Right lobe of liver (tissue), 4 donors: Measurements from ENCODE around the gene DNM1.

Experiments used
- CTCF ChIP-seq, 4 donors: fragments of 200-600 bp in 3 of 4; fragments of 450-650 bp in 1 of 4; IDR thresholded peaks; one replicate each; pipeline versions ENCODE4 v1.5.1 to v1.8.0; 2016 to 2022; ENCODE audit warnings: antibody characterized with exemption in 4 of 4, mild to moderate bottlenecking in 2 of 4
- POLR2A ChIP-seq: fragments of 450-650 bp; IDR thresholded peaks from one replicate; pipeline ENCODE4 v1.6.1; 2017; ENCODE audit warnings: antibody characterized with exemption, mild to moderate bottlenecking
- donor health status: DM: no; HTN: no; CAD: no.
- donor health status: DM: no; HTN: no; CAD: no.
- donor health status: DM: no; HTN: yes; CAD: no.

- TF ChIP-seq CTCF (IDR thresholded peaks at IDR 0.05), result no peak
- TF ChIP-seq POLR2A, result no peak
Observed at GRCh38 chr9:128297221-128297773, 94.1 kb downstream of the DNM1 start.
